GM23338 (cell line): ENCODE results near the gene SPNS1. TPM values are rescaled to one million over a fixed set of nuclear protein-coding genes. Genes with fewer than 3 reads are reported as not detected.
"Not testable (repeated sequence)": the region's sequence is repeated elsewhere in the genome, so short reads cannot be mapped to it uniquely, and the experiment has no call there.

ENCODE experiments used
- ATAC-seq: fragments of 200-7000 bp; cut with Tn5 transposase; 3 replicates; pipeline ENCODE4 v1.9.1; 2020
- DNase-seq: peaks from one replicate; pipeline ENCODE4 v3.0.0-alpha.2; 2015; ENCODE audit warnings: low spot score
- H2AFZ ChIP-seq: fragments of 200-600 bp; sonication (generic); 2 replicates; pipeline ENCODE4 v1.8.0; 2016; ENCODE audit warnings: antibody characterized with exemption, mild to moderate bottlenecking, moderate library complexity
- H3F3A ChIP-seq: fragments of 200-600 bp; sonication (generic); replicated peaks from 2 replicates; pipeline ENCODE4 v1.8.0; 2017; ENCODE audit warnings: antibody characterized with exemption, mixed run types, low read depth
- H3K27ac ChIP-seq: fragments of 200-600 bp; sonication (generic); 2 replicates; pipeline ENCODE4 v1.6.1; 2016; ENCODE audit warnings: low read depth
- H3K27me3 ChIP-seq: fragments of 200-600 bp; sonication (generic); 2 replicates; pipeline ENCODE4 v1.8.0; 2016; ENCODE audit warnings: mild to moderate bottlenecking, mixed run types, moderate library complexity; ENCODE audit not compliant: insufficient read depth
- H3K36me3 ChIP-seq: fragments of 200-600 bp; sonication (generic); 2 replicates; pipeline ENCODE4 v1.8.0; 2016; ENCODE audit warnings: mild to moderate bottlenecking; ENCODE audit not compliant: insufficient read depth
- H3K4me1 ChIP-seq: fragments of 200-600 bp; sonication (generic); 2 replicates; pipeline ENCODE4 v1.8.0; 2016; ENCODE audit warnings: mild to moderate bottlenecking, moderate library complexity; ENCODE audit not compliant: insufficient read depth
- H3K4me2 ChIP-seq: fragments of 200-600 bp; sonication (generic); 2 replicates; pipeline ENCODE4 v1.7.1; 2017; ENCODE audit warnings: mixed run types
- H3K4me3 ChIP-seq: fragments of 200-600 bp; sonication (generic); 2 replicates; pipeline ENCODE4 v1.6.1; 2016; ENCODE audit warnings: mixed run types
- H3K79me2 ChIP-seq: fragments of 200-600 bp; sonication (generic); replicated peaks from 2 replicates; pipeline ENCODE4 v1.8.0; 2017; ENCODE audit warnings: mild to moderate bottlenecking; ENCODE audit not compliant: insufficient read depth
- H3K9me2 ChIP-seq: fragments of 200-600 bp; sonication (generic); 2 replicates; pipeline ENCODE4 v1.8.0; 2017; ENCODE audit not compliant: insufficient read depth
- H4K20me1 ChIP-seq: fragments of 200-600 bp; sonication (generic); replicated peaks from 2 replicates; pipeline ENCODE4 v1.8.0; 2017; ENCODE audit warnings: mild to moderate bottlenecking; ENCODE audit not compliant: insufficient read depth
- H3K27ac Mint-ChIP-seq: 2 replicates; pipeline ENCODE4 v1.8.0; 2020; ENCODE audit warnings: inconsistent platforms, mild to moderate bottlenecking, moderate library complexity, mixed read lengths
- H3K27me3 Mint-ChIP-seq: 3 replicates; pipeline ENCODE4 v1.8.0; 2022; ENCODE audit warnings: low read depth, mild to moderate bottlenecking, moderate library complexity, mixed read lengths, inconsistent platforms; ENCODE audit not compliant: insufficient read depth, poor library complexity
- H3K36me3 Mint-ChIP-seq: 3 replicates; pipeline ENCODE4 v1.8.0; 2021; ENCODE audit warnings: low read depth, mild to moderate bottlenecking, inconsistent platforms, moderate library complexity, mixed read lengths
- H3K4me1 Mint-ChIP-seq: 3 replicates; pipeline ENCODE4 v1.8.0; 2020; ENCODE audit warnings: mild to moderate bottlenecking, inconsistent platforms, mixed read lengths
- H3K4me3 Mint-ChIP-seq: 3 replicates; pipeline ENCODE4 v1.8.0; 2021; ENCODE audit warnings: moderate library complexity, mild to moderate bottlenecking, inconsistent platforms, mixed read lengths
- H3K9me3 Mint-ChIP-seq: 3 replicates; pipeline ENCODE4 v1.8.0; 2020; ENCODE audit warnings: moderate library complexity, mild to moderate bottlenecking, inconsistent platforms, mixed read lengths
- CTCF ChIP-seq, 2 experiments: fragments of 200-600 bp in 1 of 2; sonication (generic) in 1 of 2; conservative IDR thresholded peaks; 2 replicates each; pipeline versions ENCODE4 v1.5.1 to v1.6.1; 2016 to 2017; ENCODE audit warnings: antibody characterized with exemption in 2 of 2, low read depth in 2 of 2, mild to moderate bottlenecking in 2 of 2, moderate library complexity in 1 of 2
- ETS1 ChIP-seq: IDR thresholded peaks from 2 replicates; pipeline ENCODE4 v1.6.1; 2016; ENCODE audit warnings: antibody characterized with exemption
- EZH2 ChIP-seq: fragments of 200-600 bp; sonication (generic); IDR thresholded peaks from one replicate; pipeline ENCODE4 v1.8.0; 2017; ENCODE audit warnings: antibody characterized with exemption, mild to moderate bottlenecking, low read depth; ENCODE audit not compliant: unreplicated experiment
- EZH2phosphoT487 ChIP-seq: fragments of 200-600 bp; sonication (generic); IDR thresholded peaks from one replicate; pipeline ENCODE4 v1.8.1; 2018; ENCODE audit warnings: antibody characterized with exemption; ENCODE audit not compliant: unreplicated experiment
- NANOG ChIP-seq: IDR thresholded peaks from 2 replicates; pipeline ENCODE4 v1.6.1; 2016; ENCODE audit warnings: antibody characterized with exemption, borderline replicate concordance
- POLR2AphosphoS5 ChIP-seq: IDR thresholded peaks from 2 replicates; pipeline ENCODE4 v1.6.1; 2016; ENCODE audit warnings: antibody characterized with exemption, low read depth
- ZNF114 ChIP-seq: fragments of 250-450 bp; sonication (Bioruptor Pico); IDR thresholded peaks from 2 replicates; pipeline ENCODE4 v1.5.0; 2020; ENCODE audit warnings: mild to moderate bottlenecking, moderate library complexity
- long read RNA-seq: library from polyadenylated mRNA; unstranded; transcript quantifications from one replicate; pipeline ENCODE4 v2.0.0, GENCODE V29; 2020; ENCODE audit not compliant: unreplicated experiment
- polyA plus RNA-seq: library from polyadenylated mRNA; unstranded; fragments of >200 nt; fragmentation: Nextera tagmentation; extraction: Ambion mirVana; gene quantifications from 2 replicates; pipeline ENCODE4 v1.2.1, GENCODE V29; 2016
- total RNA-seq: library from RNA; depleted of rRNA; stranded (reverse); fragments of >200 nt; shearing (Covaris generic); gene quantifications from 2 replicates; pipeline ENCODE4 v1.2.3, GENCODE V29; 2014; rRNA removed

Gene SPNS1
- total RNA-seq: 30.0 and 48.5 TPM in 2 replicates
- 37.2 and 38.0 TPM in 2 replicates for polyA plus RNA-seq
- long read RNA-seq, transcript SPNS1-201 (12 exons, 2,208 nt): major isoform, 19 of 48 reads
- long read RNA-seq, transcript SPNS1-203 (11 exons, 2,027 nt): minor isoform, 5 of 48 reads
- long read RNA-seq, transcript SPNS1-207 (13 exons, 1,979 nt): minor isoform, 7 of 48 reads
- long read RNA-seq, partial matches to known transcripts: 4 of 48 reads
- long read RNA-seq, other reads (novel, unspliced or antisense): 10 of 48 reads

GRCh38 chr16:28974437-28975157 is at the start of gene SPNS1:
Gene SPNS1 (plus strand): TSS chr16:28974778. CDS start chr16:28975152, 374 bp downstream.
- peak within 1 kb of the TSS; percentile 88 for H3K4me2 ChIP-seq
- H4K20me1 ChIP-seq: no peaks in the 10 kb centered on the region; the same call in 1 of the 2 replicates
- peak within 1 kb of the TSS; percentile 96 for H3K27ac ChIP-seq
- no peaks in the 10 kb centered on the region for H3K27me3 ChIP-seq
- H3F3A ChIP-seq: 0 out of 2 replicates have a peak, but pooled peaks cover 3% of the 10 kb centered on the region
- peak; percentile 99 for DNase-seq
- peak within 1 kb of the TSS; percentile 72 for H3K4me3 ChIP-seq
- H3K79me2 ChIP-seq: peaks cover 5% of the 10 kb centered on the region; the same call in 1 of the 2 replicates
- TF ChIP-seq NANOG (no peak), ETS1 (peak; percentile 73), CTCF (conservative IDR thresholded peaks at IDR 0.05; ENCODE audit: low read depth in 2 of 2) (0 out of 4 replicates have a peak, but pooled peaks of 1 of the 2 experiments have one; percentile 3), POLR2AphosphoS5 (peak; percentile 70), EZH2 (no peak)
- peak within 1 kb of the TSS; percentile 93 for H2AFZ ChIP-seq
- Mint-ChIP-seq H3K9me3 (no peaks in the 10 kb centered on the region), H3K4me3 (peak within 1 kb of the TSS; percentile 87), H3K4me1 (peaks cover 5% of the 10 kb centered on the region), H3K27me3 (peaks cover 10% of the 10 kb centered on the region), H3K27ac (peak within 1 kb of the TSS; percentile 96), H3K36me3 (peaks cover 11% of the 10 kb centered on the region; the same call in 2 of the 3 replicates)
- H3K9me2 ChIP-seq: no peaks in the 10 kb centered on the region
- no peaks in the 10 kb centered on the region for H3K36me3 ChIP-seq
- peak; percentile 86 for ATAC-seq
- H3K4me1 ChIP-seq: peaks cover 6% of the 10 kb centered on the region; the same call in 1 of the 2 replicates

- H3K36me3 ChIP-seq: no peaks in the 10 kb centered on the region
- peaks cover 14% of the 10 kb centered on the region for H3K27me3 Mint-ChIP-seq
- H3K4me3 ChIP-seq: peak overlapping the region; percentile 98
- TF ChIP-seq POLR2AphosphoS5: peak; percentile 40; the same call in 1 of the 2 replicates
- no peak for TF ChIP-seq ZNF114 (CRISPR knock-in tag)
- no peak for TF ChIP-seq EZH2phosphoT487
- DNase-seq: peak; percentile 83
- H3K27ac ChIP-seq: peak overlapping the region; percentile 99
- no peaks in the 10 kb centered on the region; the same call in 1 of the 3 replicates for H3K9me3 Mint-ChIP-seq
- H3K4me1 ChIP-seq: peaks cover 10% of the 10 kb centered on the region
- H3K36me3 Mint-ChIP-seq: peaks cover 5% of the 10 kb centered on the region; the same call in 2 of the 3 replicates
- H3K4me2 ChIP-seq: peak overlapping the region; percentile 94
- H2AFZ ChIP-seq: peak overlapping the region; percentile 96
- H3K4me3 Mint-ChIP-seq: peak overlapping the region; percentile 95
- peaks cover 20% of the 10 kb centered on the region for H3F3A ChIP-seq
- 0 out of 2 replicates have a peak, but pooled peaks cover 4% of the 10 kb centered on the region for H3K79me2 ChIP-seq
- H3K9me2 ChIP-seq: no peaks in the 10 kb centered on the region
- peak; percentile 52 for ATAC-seq
- H4K20me1 ChIP-seq: no peaks in the 10 kb centered on the region
- H3K27me3 ChIP-seq: 0 out of 2 replicates have a peak, but pooled peaks cover 3% of the 10 kb centered on the region
- H3K27ac Mint-ChIP-seq: peak overlapping the region; percentile 99
- peaks cover 12% of the 10 kb centered on the region for H3K4me1 Mint-ChIP-seq
Measured at GRCh38 chr16:28925386-28926228, 49.0 kb upstream of the SPNS1 start.

GRCh38 chr16:28926284-28926683 is 48.3 kb upstream of the SPNS1 start:
- Mint-ChIP-seq H3K4me1 (peaks cover 15% of the 10 kb centered on the region), H3K27me3 (peaks cover 14% of the 10 kb centered on the region), H3K4me3 (peak overlapping the region; percentile 95), H3K27ac (peak overlapping the region; percentile 99)
- peaks cover 14% of the 10 kb centered on the region for H3K4me1 ChIP-seq
- peaks cover 20% of the 10 kb centered on the region for H3F3A ChIP-seq
- not testable (repeated sequence) for H3K9me3 Mint-ChIP-seq, ATAC-seq, H4K20me1 ChIP-seq, H3K27me3 ChIP-seq, H3K36me3 Mint-ChIP-seq, H3K9me2 ChIP-seq, H3K79me2 ChIP-seq, DNase-seq, H3K36me3 ChIP-seq
- H3K4me2 ChIP-seq: peak overlapping the region; percentile 94
- peak overlapping the region; percentile 96; the same call in 1 of the 2 replicates for H2AFZ ChIP-seq
- peak overlapping the region; percentile 98 for H3K4me3 ChIP-seq
- peak overlapping the region; percentile 99 for H3K27ac ChIP-seq
